NCI-H226 (cell line): ENCODE results near the gene SMARCB1.

Experiments
- DNase-seq: peaks from one replicate; pipeline ENCODE4 v3.0.0-alpha.2; 2015

The SMARCB1 gene

DNA sequence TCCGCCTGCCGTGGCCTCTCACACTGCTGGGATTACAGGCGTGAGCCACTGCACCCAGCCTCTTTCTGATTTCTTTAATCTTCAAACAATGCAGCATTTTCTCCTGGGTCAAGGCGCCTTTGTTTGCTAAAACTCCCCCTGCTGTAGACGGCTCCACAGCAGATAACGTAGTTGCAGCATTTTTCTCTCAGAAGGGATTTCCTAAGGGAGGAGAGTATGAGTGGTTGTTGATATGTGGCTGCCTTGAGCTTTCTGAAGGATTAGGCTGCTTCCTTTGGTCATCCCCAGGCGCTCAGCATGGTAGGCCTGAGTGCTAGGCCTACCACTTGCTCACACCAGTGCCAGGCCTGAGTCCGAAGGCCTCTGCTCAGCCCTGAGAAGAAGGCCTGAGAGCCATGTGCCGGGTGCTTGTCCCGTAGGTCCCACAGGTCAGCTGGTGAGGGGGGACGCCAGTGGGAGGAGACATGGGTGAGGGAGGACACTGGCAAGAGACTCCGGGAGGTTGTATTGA is 18.1 kb downstream of the SMARCB1 start:
- no peak for DNase-seq

DNA sequence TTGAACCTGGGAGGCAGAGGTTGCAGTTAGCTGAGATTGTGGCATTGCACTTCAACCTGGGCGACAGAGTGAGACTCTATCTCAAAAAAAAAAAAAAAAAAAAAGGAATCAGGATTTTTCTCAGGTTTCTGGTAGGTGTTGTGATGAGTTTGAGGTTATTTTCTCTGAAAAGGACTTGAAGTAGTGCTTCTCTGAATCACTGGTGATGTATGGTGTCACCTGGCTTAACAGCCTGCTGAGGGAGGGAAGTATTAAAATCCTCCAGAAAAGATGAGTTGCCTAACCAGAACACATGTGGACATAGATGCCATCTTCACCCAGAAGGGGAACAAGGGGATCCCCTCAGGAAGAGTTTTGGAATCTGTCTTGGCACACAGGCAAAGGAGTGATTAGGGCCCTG is 20.1 kb downstream of the SMARCB1 start:
- DNase-seq, result no peak

DNA sequence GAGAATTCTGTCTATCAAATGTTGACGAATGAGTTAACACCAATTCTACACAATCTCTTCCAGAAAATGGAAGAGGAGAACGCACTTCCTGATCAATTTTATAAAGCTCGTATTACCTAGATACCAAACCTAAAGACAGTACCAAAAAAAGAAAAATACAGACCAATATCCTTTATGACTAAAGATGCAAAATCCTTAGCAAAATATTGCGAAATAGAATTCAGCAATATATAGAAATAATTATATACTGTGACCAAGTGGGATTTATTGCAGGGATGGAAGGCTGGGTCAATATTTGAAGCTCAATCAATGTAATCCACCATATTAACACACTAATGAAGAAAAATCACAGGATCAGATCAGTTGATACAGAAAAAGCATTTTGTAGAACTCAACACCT is 25.6 kb downstream of the SMARCB1 start:
- no peak for DNase-seq

DNA sequence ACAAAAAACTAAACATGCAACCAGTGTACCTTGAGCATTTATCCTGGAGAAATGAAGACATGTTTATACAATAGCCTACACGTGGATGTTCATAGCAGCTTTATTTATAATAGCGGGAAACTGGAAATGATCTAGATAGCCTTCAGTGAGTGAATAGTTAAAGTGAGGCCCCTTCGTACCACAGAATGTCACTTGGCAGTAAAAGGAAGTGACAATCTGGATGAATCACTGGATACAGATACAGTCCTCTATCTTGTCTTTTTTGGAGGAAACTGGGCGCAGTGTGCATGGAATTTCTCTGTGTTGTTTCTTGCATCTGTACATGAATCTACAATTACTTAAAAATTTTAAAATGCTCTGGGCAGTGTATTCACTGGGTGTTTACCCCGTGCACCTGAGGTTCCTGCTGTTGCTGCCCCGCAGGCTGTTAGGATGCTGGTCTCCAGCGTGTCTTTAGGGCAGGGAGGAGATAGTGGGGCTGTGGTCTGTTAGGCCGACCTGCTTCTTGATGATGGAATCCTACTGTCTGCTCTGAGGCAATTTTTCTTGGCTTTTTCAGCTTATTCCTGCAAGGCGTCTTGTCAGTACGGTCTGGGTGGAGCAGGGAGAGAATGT is 28.9 kb downstream of the SMARCB1 start:
- DNase-seq, result no peak

DNA sequence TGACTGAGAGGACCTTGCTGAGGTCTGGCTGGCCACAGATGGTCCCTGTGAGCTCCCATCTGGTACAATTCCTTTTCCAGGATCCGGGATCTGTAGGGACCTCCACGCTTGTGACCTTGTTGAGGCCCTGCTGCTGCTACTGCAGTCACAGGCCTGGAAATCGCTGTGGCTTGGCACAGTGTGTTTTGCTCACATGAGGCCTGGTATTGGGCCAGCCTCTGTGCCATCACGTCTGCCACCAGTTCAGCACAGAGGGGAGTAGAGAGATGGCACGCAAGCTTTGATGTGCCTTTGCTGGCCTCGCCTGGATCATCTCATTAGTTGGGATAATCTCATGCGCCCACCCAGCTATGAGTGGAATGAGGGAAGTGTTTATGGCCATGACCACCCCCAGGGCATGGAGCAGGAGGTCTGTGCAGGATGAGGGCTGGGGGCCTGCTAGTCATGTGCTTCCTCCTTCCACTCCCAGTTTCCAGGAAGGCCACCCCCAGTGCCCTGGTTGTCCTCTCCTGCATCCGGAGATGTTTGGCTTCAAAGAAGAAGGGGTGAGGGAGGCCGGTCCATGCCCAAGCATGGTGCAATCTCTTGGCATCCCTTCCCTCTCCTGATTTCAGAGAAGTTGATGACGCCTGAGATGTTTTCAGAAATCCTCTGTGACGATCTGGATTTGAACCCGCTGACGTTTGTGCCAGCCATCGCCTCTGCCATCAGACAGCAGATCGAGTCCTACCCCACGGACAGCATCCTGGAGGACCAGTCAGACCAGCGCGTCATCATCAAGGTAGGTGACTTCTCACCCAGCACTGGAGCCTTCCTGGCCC is 29.6 kb downstream of the SMARCB1 start:
- no peak for DNase-seq

DNA sequence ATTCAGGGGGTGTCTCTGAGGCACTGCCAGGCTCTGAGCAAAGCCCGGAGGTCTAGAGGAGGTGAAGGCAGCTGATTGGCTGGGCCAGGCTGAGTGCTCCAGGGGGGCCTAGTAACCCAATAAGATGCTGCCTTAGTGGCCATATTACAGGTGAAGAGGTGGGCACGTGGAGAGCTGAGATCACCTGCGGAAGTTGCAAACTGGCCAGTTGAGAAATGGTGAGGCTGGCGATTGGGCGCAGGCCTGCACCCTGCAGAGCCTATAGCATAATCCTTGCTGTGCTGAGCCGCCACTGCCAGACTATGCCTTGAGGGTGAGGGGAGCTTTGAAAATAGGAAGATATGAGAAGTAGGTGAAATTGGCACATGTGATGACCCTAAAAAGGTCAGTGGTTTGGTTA is 30.4 kb downstream of the SMARCB1 start:
- no peak for DNase-seq

DNA sequence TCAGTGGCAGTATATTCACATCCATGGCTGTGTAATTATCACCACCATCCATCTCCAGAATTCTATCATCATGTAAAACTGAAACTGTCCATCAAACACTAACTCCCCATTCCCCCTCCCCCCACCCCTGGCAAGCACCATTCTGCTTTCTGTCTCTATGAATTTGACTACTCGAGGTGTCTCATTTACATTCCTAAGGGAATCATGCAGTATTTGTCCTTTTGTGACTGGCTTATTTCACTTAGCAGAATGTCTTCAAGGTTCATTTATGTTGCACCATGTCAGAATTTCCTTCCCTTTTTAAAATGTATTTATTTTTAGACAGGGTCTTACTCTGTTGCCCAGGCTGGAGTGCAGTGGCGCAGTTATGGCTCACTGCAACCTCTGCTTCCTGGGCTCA is 31.8 kb downstream of the SMARCB1 start:
- DNase-seq, result no peak

DNA sequence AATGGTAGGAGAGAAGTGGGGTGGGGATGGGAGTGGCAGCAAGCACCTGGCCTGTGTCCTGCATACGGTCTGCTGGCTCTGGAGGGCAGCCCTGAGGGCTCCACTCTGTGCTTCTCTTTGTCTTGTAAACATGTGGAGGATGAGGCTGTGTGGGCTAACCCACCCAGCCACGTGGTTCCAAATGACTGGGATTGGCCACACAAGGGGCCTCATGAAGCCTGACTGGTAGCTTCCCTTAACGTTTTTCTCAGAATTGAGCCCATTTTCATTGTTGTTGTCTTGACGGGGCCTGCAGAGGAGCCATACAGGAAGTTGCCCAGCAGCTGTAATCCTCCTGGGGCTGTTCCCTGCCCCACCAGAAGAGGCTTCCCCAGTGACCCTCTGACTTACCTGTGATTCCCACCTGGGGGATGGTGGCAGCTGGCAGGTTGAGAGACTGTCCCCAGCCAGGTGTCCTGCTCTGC is 34.0 kb downstream of the SMARCB1 start:
- no peak for DNase-seq

DNA sequence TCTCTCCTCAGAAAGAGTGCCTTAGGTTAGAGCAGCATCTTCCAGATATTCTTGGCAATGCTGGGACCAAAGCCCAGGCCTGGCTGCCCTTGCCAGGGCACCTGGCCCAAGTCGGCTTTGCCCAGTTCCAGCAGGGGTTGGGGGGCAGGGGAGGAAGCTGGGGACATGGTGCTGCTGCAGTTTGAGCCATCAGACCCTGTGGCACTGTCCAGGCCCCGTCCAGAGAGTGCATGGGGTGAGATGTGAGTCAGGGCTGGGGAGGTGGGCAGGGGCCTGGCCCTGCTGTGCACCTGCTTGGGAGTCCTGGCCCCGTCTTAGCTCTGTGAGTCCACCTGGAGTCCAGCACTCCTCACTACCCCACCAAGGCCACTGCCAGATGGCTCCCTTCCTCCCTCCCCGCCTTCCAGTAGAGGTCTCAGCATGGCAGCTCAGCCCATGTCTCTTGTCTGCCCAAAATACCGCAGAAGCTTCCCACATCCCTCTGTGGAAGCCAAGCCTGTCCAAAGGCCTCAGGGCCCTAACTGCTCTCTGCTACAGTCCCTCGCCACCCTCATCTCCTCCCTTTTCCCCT is 35.4 kb downstream of the SMARCB1 start:
- DNase-seq, result no peak

DNA sequence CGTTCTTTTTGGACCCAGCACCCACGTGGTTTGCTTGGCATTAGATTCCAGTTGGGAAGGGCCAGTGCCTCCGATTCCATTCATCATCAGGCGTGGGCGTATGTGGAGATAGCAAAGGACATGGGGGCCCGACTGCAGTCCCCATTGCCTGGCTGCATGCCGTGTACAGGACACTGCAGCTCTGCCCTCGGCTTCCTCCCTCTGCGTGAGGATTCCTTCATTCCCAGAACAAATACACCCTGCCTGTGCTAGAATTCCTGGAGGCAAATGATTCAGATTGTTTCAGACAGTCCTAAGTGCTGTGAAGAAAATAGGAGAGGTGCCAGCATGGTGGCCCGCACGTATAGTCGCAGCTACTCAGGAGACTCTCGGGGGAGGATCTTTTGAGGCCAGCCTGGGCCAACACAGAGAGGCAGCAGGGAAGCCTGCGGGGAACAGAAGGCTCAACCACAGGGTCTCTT is 36.6 kb downstream of the SMARCB1 start:
- no peak for DNase-seq

DNA sequence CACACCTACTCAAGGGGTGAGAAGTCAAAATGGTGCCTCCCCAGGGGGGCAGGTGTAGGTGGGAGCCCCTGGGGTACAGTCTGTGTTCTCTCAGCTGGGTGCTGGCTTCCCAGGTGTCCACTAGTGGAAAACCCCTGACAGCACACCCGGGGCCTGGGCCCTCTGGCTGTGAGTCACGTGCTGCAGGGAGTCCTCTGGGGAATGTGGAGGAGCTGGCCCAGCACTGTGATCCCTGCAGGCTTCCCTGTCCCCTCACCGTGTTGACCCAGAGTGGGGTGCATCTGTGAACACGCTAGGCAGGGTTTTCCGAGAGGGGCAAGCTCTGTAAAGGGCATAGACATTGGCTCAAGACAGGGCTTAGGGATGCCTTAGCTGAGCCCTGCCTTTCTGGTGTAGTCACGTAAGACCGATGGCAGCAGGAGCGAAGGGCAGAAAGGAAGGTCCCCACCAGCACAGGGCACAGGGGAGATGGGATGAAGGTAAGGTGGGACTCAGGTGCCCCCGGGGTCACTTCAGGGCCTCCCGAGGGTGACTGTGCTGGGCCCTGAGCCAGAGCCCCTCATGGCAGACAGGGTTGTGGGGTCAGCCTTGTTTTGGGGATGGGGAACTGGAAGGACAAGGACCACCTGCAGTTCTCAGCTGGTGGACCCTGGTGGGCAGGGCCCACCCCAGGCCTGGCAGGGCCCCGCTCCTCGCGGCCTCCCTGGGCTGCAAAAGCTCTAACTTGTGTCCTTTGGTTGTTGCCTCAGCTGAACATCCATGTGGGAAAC is 37.9 kb downstream of the SMARCB1 start:
- no peak for DNase-seq

DNA sequence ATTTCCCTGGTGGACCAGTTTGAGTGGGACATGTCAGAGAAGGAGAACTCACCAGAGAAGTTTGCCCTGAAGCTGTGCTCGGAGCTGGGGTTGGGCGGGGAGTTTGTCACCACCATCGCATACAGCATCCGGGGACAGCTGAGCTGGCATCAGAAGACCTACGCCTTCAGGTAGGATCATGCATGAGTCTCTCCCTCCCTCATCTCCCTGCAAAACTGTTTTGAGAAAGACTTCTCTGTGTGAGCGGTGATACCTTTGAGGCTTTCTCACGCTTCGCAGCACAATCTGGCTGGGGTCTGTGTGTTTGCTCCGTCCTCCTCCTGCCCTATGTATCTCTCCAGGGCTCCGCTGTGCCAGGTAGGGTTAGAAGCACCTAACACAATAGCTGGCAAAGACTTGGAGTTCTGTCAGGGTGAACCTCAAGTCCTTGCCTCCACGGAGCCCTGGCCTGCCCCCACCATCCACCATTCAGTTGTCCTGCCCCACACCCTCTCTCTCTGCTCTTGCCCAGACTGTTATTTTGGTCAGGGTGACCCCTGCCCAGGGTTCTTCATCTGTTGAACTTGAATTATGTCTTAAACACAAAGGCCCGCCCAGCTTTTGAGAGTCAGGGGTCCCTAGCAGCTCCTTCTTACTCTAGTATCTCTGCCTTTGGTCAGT is 38.6 kb downstream of the SMARCB1 start:
- DNase-seq, result no peak

DNA sequence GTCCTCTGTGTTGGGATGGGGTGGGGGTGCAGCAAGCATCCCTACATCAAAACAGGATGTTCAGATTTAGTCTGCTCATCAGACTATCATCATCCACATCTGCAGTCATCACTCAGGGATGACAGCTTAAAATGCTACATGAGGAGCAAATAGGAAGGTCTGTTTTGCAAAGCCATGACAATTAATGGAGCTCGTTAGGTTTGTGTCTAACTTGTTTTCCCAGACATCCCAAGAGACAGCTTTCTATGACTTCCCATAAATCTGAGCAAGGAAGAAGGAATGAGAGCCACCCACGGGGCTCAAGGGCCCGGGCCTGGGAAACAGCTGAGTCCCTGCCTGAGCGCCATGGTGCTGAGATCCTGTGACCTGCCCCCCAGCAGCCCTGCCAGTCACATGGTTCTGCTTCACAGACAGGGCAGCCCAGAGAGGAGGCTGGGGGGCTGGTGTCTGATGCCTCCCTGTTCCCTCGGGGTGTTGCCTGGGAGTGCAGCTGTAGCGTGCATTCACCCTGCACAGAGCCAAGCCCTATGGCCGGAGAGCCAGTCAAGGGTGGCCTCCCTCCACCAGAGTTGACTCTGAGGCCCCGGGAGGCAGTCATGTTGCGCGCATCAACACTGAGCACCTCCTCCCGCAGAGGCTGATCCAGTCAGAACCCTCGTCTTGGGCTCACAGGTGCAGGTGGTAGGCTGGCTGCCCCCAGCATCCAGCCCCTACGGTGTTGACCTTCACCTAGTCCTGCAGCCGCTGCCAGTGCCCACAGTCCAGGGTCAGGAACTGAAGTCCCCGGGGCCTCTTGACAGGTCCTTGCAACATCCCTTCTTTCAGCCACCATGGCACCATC is 40.0 kb downstream of the SMARCB1 start:
- DNase-seq, result no peak

DNA sequence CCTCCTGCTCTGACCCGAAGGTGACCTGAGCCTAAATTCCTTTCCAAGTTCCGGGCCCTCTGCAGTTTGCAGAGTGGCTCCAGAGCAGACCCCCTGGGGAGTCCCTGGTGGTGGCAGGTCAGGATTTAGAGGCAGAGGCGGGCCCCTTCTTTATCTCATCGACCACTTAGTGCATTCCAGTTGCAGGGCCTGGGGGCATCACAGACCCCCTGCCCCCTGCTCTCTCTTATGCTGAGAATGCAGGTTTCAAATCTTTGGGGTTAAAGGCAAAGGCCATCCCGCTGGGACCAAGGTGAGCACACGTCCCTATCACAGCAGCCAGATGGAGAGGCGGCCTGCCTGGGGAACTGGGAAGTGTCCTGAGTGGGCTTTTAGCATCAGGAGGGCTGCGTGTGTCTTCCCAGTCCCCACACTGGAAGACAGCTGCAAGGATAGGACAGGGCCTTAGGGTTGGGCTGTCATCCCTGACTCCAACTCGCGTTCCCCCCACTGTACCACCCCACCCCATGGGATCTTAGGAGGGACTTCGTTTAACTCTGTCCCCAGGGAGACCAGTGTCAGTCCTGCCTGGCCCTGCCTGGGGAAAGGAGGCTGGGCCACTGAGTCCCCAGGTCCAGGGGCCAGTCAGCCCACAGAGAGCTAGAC is 40.7 kb downstream of the SMARCB1 start:
- DNase-seq, result no peak

DNA sequence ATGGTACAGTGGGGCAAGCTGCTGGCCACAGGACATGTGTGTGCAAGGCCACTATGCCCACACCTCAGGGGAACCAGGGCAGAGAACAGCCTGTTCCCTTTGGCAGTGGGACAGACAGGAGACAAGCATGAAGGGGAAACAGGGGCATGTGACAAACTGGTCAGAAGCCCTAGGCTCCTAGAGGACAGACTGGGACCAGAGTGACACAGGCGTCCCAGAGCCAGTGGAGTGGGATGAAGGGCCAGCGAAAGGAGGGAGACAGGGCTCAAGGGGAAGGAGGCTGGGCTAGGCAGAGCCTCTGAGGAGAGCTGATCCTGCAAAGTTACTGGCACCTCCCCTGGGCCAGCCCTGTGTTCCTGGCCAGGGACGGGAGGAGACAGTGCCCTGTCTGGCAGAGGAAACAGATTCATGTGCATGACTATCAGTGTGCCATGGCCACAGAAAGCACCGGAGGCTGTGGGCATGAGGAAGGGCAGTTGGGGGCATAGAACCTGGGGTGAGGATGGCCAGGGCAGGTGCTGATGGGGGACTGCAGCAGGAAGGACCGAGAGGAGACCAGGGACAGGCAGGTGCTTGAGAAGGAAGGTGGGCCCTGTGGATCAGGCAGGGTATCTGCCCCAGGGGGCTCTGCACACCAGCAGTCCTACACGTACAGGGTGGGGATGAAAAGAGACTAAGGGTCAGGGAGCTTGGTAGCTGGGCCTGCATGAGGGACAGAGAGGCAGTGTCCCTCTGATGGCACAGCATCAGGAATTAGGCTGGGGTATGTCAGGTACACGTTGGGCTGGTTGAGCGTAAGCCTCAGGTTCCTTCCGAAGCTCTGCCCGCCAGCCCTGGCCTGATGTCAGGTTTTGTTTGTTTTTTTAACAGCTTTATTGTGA is 42.3 kb downstream of the SMARCB1 start:
- DNase-seq, result no peak

DNA sequence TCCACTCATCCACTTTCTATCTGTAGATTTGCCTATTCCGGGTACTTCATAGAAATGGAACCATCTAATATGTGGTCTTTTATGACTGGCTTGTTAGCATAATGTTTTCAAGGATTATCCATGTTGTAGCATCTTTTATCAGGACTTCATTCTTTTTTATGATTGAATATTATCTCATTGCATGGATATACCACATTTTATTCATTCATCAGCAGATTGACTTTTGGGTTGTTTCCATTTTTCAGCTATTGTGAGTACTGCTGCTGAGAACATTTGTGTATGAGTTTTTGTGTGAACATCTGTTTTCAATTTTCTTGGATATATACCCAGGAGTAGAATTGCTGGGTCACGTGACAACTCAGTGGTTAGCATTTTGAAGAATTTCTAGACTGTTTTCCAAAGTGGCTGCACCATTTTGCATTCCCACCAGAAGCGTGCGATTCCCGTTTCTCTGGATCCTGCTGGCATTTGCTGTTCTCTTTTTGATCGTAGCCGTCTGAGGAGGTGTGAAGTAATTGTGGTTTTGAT is 43.1 kb downstream of the SMARCB1 start:
- no peak for DNase-seq

DNA sequence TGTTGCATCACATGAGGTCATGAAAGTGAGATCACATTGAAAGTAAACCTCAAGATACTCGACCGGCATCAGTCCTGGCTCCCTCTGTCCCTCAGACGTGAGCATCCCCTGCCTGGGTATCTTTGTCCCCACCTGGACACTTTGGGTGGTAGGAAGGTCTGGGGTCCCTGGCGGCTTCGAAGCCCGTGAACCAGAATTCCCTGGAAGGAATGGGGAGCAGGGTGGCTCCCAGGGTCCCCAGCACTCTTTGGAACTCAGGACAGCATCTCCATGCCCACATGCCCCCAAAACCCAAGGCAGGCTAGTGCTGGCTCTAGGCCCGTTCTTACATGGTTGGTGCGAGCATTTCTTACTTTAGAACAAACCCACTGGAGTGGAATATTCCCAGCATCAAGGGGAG is 44.5 kb downstream of the SMARCB1 start:
- DNase-seq, result no peak

DNA sequence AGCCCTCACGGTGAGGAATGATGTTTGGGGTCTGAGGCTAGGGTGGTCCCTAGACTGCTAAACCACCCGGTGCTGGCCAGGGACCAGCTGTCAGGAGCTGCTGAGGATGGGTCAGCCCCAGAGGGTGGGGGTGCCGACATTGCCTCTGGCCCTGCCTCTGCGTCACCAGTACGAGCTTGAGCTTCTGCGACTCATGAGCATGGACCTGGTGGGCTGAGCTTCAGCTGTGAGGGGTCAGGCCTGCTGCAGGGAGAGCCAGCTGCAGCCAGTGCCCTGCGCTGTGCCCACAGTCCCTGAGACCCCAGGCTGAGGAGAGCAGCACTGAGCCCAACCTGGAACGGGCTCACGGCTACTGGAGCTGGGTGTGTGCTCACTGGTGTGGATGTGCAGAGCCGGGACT is 45.0 kb downstream of the SMARCB1 start:
- no peak for DNase-seq

DNA sequence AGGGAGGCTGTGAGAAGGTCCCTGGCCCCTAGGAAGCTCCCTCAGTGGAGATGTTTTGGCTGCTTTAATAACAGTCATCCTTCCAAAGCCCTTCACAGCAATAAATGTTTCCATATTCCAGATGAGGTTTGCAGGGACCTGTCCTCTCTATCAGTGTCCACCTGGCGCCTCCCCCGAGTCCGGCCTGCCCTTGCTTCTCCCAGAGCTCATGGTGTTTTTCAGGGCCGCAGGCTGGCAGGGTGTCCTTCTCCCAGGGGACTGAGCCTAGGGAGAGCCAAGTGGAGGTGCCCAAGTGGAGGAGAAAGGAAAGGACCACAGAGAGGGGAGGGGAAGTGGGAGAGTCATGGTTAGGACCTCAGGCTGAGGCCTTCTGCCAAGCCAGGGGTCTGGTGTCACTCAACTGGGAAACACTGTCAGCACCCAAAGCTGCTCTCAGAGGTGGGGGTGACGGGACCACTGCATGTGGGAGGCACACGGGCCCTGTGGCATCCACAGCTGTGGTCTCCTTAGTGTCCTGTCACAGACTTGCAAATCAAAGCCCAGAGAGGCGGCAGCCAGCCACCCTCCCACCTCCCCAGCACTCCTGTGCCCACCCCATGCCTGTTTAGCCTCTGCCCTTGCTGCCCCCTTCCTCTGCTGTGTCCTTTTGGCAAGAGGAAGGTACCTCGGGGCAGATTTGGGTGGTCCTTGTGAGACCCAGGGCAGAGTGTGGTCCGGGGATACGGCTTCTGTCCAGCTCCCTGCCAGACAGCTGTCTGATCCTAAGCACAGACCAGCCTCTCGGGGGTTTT is 45.7 kb downstream of the SMARCB1 start:
- DNase-seq, result no peak
